ENCODE results near the gene CD70. TPM values are rescaled to one million over a fixed set of nuclear protein-coding genes. Genes with fewer than 3 reads are reported as not detected.
"Not testable (repeated sequence)": the region's sequence is repeated elsewhere in the genome, so short reads cannot be mapped to it uniquely, and the experiment has no call there.

CD70 gene
- total and polyA plus RNA-seq, 4 donors: not detected

DNA sequence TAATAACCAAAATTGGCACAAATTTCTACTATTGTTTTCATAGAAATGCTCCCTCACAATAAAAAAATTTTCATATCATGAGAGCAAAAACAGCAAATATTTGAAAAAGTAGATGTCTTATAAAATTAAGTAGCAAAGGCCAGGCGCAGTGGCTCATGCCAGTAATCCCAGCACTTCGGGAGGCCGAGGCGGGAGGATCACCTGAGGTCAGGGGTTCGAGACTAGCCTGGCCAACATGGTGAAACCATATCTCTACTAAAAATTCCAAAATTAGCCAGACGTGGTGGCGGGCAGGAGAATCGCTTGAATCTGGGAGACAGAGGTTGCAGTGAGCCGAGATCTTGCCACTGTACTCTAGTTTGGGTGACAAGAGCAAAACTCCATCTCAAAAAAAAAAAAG is 17.2 kb upstream of the CD70 start:
- H3K9me3 ChIP-seq (ENCODE audit: control insufficient read depth in 4 of 4, low read length in 3 of 4); H3K36me3 ChIP-seq (ENCODE audit: control insufficient read depth in 4 of 4, insufficient read depth in 3 of 4, low read depth in 1 of 4, low read length in 3 of 4); DNase-seq (ENCODE audit: low spot score); H3K4me1 ChIP-seq (ENCODE audit: control insufficient read depth in 4 of 4, insufficient read depth in 4 of 4, low read length in 3 of 4); H3K27me3 ChIP-seq (ENCODE audit: control insufficient read depth in 4 of 4, insufficient read depth in 4 of 4, low read length in 3 of 4); H3K9ac ChIP-seq (ENCODE audit: low read depth in 1 of 2, low read length in 2 of 2); H3K4me3 ChIP-seq (ENCODE audit: low read depth in 1 of 3, low read length in 3 of 3); H3K27ac ChIP-seq (ENCODE audit: low read depth in 1 of 2, low read length in 2 of 2): not testable (repeated sequence)
- WGBS: 82% methylated on average over 9 of the region's 9 CpGs

DNA sequence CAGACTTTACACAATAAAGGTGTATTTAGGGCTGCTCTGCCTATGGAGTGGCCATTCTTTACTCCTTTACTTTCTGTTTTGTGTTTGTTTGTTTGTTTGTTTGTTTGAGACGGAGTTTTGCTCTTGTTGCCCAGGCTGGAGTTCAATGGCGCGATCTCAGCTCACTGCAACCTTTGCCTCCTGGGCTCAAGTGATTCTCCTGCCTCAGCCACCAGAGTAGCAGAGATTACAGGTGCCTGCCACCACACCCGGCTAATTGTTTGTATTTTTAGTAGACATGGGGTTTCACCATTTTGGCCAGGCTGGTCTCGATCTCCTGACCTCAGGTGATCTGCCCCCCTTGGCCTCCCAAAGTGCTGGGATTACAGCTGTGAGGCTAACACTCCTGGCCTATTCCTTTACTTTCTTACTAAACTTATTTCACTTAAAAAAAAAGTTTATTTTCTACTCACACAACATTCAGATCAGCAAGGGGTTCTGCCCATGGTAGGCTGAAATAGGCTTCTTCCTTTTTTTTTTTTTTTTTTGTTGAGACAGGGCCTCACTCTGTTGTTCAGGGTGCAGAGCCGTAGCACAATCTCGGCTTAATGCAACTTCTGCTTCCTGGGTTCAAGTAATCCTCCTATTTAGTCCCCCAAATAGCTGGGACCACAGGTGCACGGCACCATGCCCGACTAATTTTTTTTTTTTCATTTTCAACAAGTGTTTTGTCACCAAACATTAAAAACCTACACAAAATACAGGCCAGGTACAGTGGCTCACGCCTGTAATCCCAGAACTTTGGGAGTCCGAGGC is 15.5 kb upstream of the CD70 start:
- WGBS: 80% methylated on average over 11 of the region's 11 CpGs
- not testable (repeated sequence) for H3K27me3 ChIP-seq (ENCODE audit: control insufficient read depth in 4 of 4, insufficient read depth in 4 of 4, low read length in 3 of 4); H3K4me3 ChIP-seq (ENCODE audit: low read depth in 1 of 3, low read length in 3 of 3); H3K27ac ChIP-seq (ENCODE audit: low read depth in 1 of 2, low read length in 2 of 2); H3K4me1 ChIP-seq (ENCODE audit: control insufficient read depth in 4 of 4, insufficient read depth in 4 of 4, low read length in 3 of 4); H3K9me3 ChIP-seq (ENCODE audit: control insufficient read depth in 4 of 4, low read length in 3 of 4); H3K9ac ChIP-seq (ENCODE audit: low read depth in 1 of 2, low read length in 2 of 2); DNase-seq (ENCODE audit: low spot score); H3K36me3 ChIP-seq (ENCODE audit: control insufficient read depth in 4 of 4, insufficient read depth in 3 of 4, low read depth in 1 of 4, low read length in 3 of 4)

- no peak for DNase-seq (ENCODE audit: low spot score)
- WGBS: 76% methylated on average over 11 of the region's 11 CpGs
- no peak for TF ChIP-seq FOXA1 (IDR thresholded peaks at IDR 0.05)
- Histone ChIP-seq H3K27me3 (ENCODE audit: control insufficient read depth in 4 of 4, insufficient read depth in 4 of 4, low read length in 3 of 4) (peaks cover 0 to 3% (median 0%) of the 10 kb centered on the region in 4 donors), H3K36me3 (ENCODE audit: control insufficient read depth in 4 of 4, insufficient read depth in 3 of 4, low read depth in 1 of 4, low read length in 3 of 4) (no peaks in the 10 kb centered on the region), H3K9me3 (ENCODE audit: control insufficient read depth in 4 of 4, low read length in 3 of 4) (no peaks in the 10 kb centered on the region), H3K9ac (ENCODE audit: low read depth in 1 of 2, low read length in 2 of 2) (no peak overlapping the region), H3K4me1 (ENCODE audit: control insufficient read depth in 4 of 4, insufficient read depth in 4 of 4, low read length in 3 of 4) (no peaks in the 10 kb centered on the region), H3K4me3 (ENCODE audit: low read depth in 1 of 3, low read length in 3 of 3) (no peak overlapping the region), H3K27ac (ENCODE audit: low read depth in 1 of 2, low read length in 2 of 2) (no peak overlapping the region)
Measured at GRCh38 chr19:6604906-6605305, 14.0 kb upstream of the CD70 start.

DNA sequence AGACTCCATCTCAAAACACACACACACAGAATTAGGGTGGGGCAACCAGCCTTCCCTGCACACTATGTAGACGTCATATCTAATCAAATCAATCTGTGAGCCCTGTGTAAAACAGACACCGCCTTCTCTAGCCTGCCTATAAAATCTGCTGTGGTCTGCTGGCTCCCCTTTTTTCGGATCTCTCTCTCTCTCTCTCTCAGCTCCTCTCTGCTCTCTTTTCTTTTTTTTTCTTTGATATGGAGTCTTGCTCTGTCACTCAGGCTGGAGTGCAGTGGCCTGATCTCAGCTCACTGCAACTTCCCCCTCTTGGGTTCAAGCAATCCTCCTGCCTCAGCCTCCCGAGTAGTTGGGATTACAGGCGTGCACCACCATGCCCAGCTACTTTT is 11.8 kb upstream of the CD70 start:
- no peaks in the 10 kb centered on the region for H3K4me1 ChIP-seq (ENCODE audit: control insufficient read depth in 4 of 4, insufficient read depth in 4 of 4, low read length in 3 of 4)
- H3K9me3 ChIP-seq (ENCODE audit: control insufficient read depth in 4 of 4, low read length in 3 of 4): no peaks in the 10 kb centered on the region
- DNase-seq (ENCODE audit: low spot score): no peak
- no peaks in the 10 kb centered on the region for H3K36me3 ChIP-seq (ENCODE audit: control insufficient read depth in 4 of 4, insufficient read depth in 3 of 4, low read depth in 1 of 4, low read length in 3 of 4)
- no peaks in the 10 kb centered on the region for H3K27me3 ChIP-seq (ENCODE audit: control insufficient read depth in 4 of 4, insufficient read depth in 4 of 4, low read length in 3 of 4)
- no peak overlapping the region for H3K27ac ChIP-seq (ENCODE audit: low read depth in 1 of 2, low read length in 2 of 2)
- H3K9ac ChIP-seq (ENCODE audit: low read depth in 1 of 2, low read length in 2 of 2): no peak overlapping the region
- no peak overlapping the region for H3K4me3 ChIP-seq (ENCODE audit: low read depth in 1 of 3, low read length in 3 of 3)
- WGBS: 79% methylated on average over 5 of the region's 5 CpGs
- TF ChIP-seq HNF4A (conservative IDR thresholded peaks at IDR 0.05): no peak
- TF ChIP-seq GABPA (IDR thresholded peaks at IDR 0.05 in 1 of 2, conservative IDR thresholded peaks at IDR 0.05 in 1 of 2): no peak
- no peak for TF ChIP-seq YY1 (IDR thresholded peaks at IDR 0.05)
- no peak for TF ChIP-seq HNF4G (IDR thresholded peaks at IDR 0.05)
- TF ChIP-seq SP1 (IDR thresholded peaks at IDR 0.05): no peak
- TF ChIP-seq NR2F2 (IDR thresholded peaks at IDR 0.05): no peak
- TF ChIP-seq, protein P1, sequence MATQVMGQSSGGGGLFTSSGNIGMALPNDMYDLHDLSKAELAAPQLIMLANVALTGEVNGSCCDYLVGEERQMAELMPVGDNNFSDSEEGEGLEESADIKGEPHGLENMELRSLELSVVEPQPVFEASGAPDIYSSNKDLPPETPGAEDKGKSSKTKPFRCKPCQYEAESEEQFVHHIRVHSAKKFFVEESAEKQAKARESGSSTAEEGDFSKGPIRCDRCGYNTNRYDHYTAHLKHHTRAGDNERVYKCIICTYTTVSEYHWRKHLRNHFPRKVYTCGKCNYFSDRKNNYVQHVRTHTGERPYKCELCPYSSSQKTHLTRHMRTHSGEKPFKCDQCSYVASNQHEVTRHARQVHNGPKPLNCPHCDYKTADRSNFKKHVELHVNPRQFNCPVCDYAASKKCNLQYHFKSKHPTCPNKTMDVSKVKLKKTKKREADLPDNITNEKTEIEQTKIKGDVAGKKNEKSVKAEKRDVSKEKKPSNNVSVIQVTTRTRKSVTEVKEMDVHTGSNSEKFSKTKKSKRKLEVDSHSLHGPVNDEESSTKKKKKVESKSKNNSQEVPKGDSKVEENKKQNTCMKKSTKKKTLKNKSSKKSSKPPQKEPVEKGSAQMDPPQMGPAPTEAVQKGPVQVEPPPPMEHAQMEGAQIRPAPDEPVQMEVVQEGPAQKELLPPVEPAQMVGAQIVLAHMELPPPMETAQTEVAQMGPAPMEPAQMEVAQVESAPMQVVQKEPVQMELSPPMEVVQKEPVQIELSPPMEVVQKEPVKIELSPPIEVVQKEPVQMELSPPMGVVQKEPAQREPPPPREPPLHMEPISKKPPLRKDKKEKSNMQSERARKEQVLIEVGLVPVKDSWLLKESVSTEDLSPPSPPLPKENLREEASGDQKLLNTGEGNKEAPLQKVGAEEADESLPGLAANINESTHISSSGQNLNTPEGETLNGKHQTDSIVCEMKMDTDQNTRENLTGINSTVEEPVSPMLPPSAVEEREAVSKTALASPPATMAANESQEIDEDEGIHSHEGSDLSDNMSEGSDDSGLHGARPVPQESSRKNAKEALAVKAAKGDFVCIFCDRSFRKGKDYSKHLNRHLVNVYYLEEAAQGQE (IDR thresholded peaks at IDR 0.05): no peak
- TF ChIP-seq TAF1 (conservative IDR thresholded peaks at IDR 0.05): no peak
- no peak for TF ChIP-seq FOXA2 (IDR thresholded peaks at IDR 0.05)
- no peak for TF ChIP-seq FOXA1 (IDR thresholded peaks at IDR 0.05)
- TF ChIP-seq ATF3 (IDR thresholded peaks at IDR 0.05): no peak
- TF ChIP-seq JUND (IDR thresholded peaks at IDR 0.05): no peak
- TF ChIP-seq ZBTB33 (IDR thresholded peaks at IDR 0.05): no peak
- no peak for TF ChIP-seq RAD21 (IDR thresholded peaks at IDR 0.05)
- TF ChIP-seq, protein P2, sequence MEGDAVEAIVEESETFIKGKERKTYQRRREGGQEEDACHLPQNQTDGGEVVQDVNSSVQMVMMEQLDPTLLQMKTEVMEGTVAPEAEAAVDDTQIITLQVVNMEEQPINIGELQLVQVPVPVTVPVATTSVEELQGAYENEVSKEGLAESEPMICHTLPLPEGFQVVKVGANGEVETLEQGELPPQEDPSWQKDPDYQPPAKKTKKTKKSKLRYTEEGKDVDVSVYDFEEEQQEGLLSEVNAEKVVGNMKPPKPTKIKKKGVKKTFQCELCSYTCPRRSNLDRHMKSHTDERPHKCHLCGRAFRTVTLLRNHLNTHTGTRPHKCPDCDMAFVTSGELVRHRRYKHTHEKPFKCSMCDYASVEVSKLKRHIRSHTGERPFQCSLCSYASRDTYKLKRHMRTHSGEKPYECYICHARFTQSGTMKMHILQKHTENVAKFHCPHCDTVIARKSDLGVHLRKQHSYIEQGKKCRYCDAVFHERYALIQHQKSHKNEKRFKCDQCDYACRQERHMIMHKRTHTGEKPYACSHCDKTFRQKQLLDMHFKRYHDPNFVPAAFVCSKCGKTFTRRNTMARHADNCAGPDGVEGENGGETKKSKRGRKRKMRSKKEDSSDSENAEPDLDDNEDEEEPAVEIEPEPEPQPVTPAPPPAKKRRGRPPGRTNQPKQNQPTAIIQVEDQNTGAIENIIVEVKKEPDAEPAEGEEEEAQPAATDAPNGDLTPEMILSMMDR (IDR thresholded peaks at IDR 0.05; ENCODE audit: low read depth, low read length, missing input control): no peak
- TF ChIP-seq, protein P3, sequence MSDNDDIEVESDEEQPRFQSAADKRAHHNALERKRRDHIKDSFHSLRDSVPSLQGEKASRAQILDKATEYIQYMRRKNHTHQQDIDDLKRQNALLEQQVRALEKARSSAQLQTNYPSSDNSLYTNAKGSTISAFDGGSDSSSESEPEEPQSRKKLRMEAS (IDR thresholded peaks at IDR 0.05): no peak
- no peak for TF ChIP-seq RXRA (IDR thresholded peaks at IDR 0.05)

Data from liver (tissue), 9 donors.